ENCODE results near the gene THSD4. TPM values are rescaled to one million over a fixed set of nuclear protein-coding genes. Genes with fewer than 3 reads are reported as not detected.

THSD4 gene
- total RNA-seq, 1 experiment from 2014 or later = 65.4 TPM

DNA sequence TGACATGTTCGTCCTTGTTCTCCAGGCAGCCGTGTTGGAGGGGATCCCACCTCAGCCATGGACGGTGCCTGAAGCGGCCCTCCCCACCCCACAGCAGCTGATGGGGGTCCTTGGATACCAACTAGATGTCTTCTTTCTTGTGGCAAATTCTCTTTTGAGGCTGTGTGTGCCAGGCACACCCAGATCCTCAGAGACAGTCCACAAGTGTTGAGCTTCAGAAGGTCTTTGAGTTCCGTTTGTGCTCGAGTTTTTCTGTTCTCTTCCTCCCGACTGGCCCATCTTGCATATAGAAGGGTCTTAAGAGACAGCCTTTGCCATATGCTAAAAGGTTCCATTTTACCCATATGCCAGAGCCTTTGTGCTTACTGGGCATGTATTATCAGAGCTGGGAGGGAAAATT is 227.4 kb downstream of the THSD4 start:
- Histone ChIP-seq H3K4me3 (ENCODE audit: low read depth in 2 of 2, low read length in 2 of 2) (no peak overlapping the region), H3K9me3 (ENCODE audit: control insufficient read depth, insufficient read depth, low read depth, low read length) (no peaks in the 10 kb centered on the region), H3K27ac (ENCODE audit: low read length) (no peak overlapping the region), H3K27me3 (ENCODE audit: control insufficient read depth, insufficient read depth, low read length) (no peaks in the 10 kb centered on the region), H3K36me3 (ENCODE audit: control insufficient read depth, insufficient read depth, low read length) (no peaks in the 10 kb centered on the region), H3K4me1 (ENCODE audit: control insufficient read depth, insufficient read depth, low read length) (no peaks in the 10 kb centered on the region)
- intact Hi-C loops (cut with micrococcal nuclease; ENCODE audit: unreplicated experiment) (no loop called here), in situ Hi-C loops (cut with HindIII; ENCODE audit: low pct_unique_long_range_greater_than_20kb, low sequenced_read_pairs) (no loop called here)
- no peak for ATAC-seq
- no peak for DNase-seq (ENCODE audit: low read depth, low spot score)
- CTCF ChIA-PET = no interaction called here
- POLR2A ChIA-PET = no interaction called here
- TF ChIP-seq TCF7L2 (IDR thresholded peaks at IDR 0.05; ENCODE audit: low read depth, low read length) (no peak), POLR2AphosphoS5 (IDR thresholded peaks at IDR 0.05; ENCODE audit: low read depth, low read length) (no peak), SIN3A (IDR thresholded peaks at IDR 0.05; ENCODE audit: borderline replicate concordance, insufficient read depth, low read depth, low read length) (no peak)
- TF ChIP-seq, protein P1, sequence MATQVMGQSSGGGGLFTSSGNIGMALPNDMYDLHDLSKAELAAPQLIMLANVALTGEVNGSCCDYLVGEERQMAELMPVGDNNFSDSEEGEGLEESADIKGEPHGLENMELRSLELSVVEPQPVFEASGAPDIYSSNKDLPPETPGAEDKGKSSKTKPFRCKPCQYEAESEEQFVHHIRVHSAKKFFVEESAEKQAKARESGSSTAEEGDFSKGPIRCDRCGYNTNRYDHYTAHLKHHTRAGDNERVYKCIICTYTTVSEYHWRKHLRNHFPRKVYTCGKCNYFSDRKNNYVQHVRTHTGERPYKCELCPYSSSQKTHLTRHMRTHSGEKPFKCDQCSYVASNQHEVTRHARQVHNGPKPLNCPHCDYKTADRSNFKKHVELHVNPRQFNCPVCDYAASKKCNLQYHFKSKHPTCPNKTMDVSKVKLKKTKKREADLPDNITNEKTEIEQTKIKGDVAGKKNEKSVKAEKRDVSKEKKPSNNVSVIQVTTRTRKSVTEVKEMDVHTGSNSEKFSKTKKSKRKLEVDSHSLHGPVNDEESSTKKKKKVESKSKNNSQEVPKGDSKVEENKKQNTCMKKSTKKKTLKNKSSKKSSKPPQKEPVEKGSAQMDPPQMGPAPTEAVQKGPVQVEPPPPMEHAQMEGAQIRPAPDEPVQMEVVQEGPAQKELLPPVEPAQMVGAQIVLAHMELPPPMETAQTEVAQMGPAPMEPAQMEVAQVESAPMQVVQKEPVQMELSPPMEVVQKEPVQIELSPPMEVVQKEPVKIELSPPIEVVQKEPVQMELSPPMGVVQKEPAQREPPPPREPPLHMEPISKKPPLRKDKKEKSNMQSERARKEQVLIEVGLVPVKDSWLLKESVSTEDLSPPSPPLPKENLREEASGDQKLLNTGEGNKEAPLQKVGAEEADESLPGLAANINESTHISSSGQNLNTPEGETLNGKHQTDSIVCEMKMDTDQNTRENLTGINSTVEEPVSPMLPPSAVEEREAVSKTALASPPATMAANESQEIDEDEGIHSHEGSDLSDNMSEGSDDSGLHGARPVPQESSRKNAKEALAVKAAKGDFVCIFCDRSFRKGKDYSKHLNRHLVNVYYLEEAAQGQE (IDR thresholded peaks at IDR 0.05; ENCODE audit: insufficient read depth in 1 of 2, low read depth in 2 of 2, low read length in 1 of 2) = no peak
- TF ChIP-seq, protein P2, sequence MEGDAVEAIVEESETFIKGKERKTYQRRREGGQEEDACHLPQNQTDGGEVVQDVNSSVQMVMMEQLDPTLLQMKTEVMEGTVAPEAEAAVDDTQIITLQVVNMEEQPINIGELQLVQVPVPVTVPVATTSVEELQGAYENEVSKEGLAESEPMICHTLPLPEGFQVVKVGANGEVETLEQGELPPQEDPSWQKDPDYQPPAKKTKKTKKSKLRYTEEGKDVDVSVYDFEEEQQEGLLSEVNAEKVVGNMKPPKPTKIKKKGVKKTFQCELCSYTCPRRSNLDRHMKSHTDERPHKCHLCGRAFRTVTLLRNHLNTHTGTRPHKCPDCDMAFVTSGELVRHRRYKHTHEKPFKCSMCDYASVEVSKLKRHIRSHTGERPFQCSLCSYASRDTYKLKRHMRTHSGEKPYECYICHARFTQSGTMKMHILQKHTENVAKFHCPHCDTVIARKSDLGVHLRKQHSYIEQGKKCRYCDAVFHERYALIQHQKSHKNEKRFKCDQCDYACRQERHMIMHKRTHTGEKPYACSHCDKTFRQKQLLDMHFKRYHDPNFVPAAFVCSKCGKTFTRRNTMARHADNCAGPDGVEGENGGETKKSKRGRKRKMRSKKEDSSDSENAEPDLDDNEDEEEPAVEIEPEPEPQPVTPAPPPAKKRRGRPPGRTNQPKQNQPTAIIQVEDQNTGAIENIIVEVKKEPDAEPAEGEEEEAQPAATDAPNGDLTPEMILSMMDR (IDR thresholded peaks at IDR 0.05) = no peak
- BruUV-seq (replicated peaks) = no TSS peak

DNA sequence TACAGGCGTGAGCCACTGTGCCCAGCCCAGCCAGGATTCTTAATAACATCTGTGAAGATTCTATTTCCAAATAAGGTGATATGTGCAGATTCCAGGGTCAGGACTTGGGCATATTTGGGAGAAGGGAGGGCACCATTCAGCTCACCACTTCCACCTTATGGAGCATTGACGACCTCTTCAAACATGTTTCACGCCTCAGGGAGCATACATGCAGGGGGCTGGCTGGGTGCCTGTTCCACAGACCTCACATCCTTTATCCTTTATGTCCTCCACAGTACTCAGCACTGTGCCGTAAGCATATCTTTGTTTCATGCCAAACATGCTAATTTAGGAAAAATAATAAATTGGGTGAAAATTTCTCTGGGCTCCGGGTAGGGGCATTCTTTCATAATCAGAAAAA is 229.0 kb downstream of the THSD4 start:
- BruUV-seq (replicated peaks) = no TSS peak
- ChIA-PET CTCF (no interaction called here), POLR2A (no interaction called here)
- H3K36me3 ChIP-seq (ENCODE audit: control insufficient read depth, insufficient read depth, low read length) = no peaks in the 10 kb centered on the region
- no peak overlapping the region for H3K4me3 ChIP-seq (ENCODE audit: low read depth in 2 of 2, low read length in 2 of 2)
- no peak for ATAC-seq
- no peaks in the 10 kb centered on the region for H3K9me3 ChIP-seq (ENCODE audit: control insufficient read depth, insufficient read depth, low read depth, low read length)
- DNase-seq (ENCODE audit: low read depth, low spot score) = no peak
- in situ Hi-C loops (cut with HindIII; ENCODE audit: low pct_unique_long_range_greater_than_20kb, low sequenced_read_pairs) = no loop called here
- intact Hi-C loops (cut with micrococcal nuclease; ENCODE audit: unreplicated experiment) = no loop called here
- no peaks in the 10 kb centered on the region for H3K27me3 ChIP-seq (ENCODE audit: control insufficient read depth, insufficient read depth, low read length)
- TF ChIP-seq SIN3A (IDR thresholded peaks at IDR 0.05; ENCODE audit: borderline replicate concordance, insufficient read depth, low read depth, low read length) (no peak), TCF7L2 (IDR thresholded peaks at IDR 0.05; ENCODE audit: low read depth, low read length) (no peak), POLR2AphosphoS5 (IDR thresholded peaks at IDR 0.05; ENCODE audit: low read depth, low read length) (no peak)
- TF ChIP-seq, protein P2 (IDR thresholded peaks at IDR 0.05) = no peak
- TF ChIP-seq, protein P1 (IDR thresholded peaks at IDR 0.05; ENCODE audit: insufficient read depth in 1 of 2, low read depth in 2 of 2, low read length in 1 of 2) = no peak
- H3K4me1 ChIP-seq (ENCODE audit: control insufficient read depth, insufficient read depth, low read length) = no peaks in the 10 kb centered on the region
- no peak overlapping the region for H3K27ac ChIP-seq (ENCODE audit: low read length)
